ENCODE data around the gene STARD3NL.

The STARD3NL gene

DNA sequence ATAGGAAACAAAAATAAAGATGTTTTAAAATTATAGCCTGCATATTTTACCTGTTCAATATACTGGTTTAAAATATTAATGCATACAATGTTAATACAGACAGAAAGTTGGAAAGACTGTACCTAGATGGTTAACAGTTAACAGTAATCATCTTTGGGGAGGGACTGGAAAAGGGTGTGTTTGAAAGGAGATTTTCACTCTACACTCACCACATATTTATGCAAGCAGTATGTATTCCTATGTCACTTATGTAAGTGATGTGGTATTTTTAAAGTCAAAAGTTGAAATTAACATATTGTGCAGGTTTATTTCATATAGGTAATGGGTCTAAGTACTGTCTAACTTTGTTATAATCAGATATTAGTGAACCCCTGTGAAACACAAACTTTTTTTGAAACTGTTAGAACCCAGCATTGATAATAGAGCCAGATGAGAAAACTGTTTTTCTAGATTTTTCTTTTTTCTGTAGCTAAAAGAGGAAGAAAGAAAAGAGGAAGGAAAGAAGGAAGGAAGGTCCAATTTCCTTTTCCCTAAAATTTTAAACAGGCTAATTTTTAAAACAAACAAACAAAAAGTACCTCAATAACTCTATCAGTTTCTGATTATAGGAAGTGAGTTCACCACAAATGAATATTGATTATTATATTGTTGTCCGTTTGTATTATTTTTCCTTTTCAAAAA lies 9.0 kb upstream of the STARD3NL start:
- Histone ChIP-seq H3K4me3 (ENCODE audit: low read depth, low read length) (no peak overlapping the region), H3K27ac (ENCODE audit: extremely low read depth, low read depth, low read length) (no peak overlapping the region), H3K36me3 (ENCODE audit: control insufficient read depth in 2 of 2, insufficient read depth in 1 of 2, low read length in 2 of 2) (no peaks in the 10 kb centered on the region), H3K4me1 (ENCODE audit: control insufficient read depth, insufficient read depth, low read length) (no peaks in the 10 kb centered on the region), H3K9me3 (ENCODE audit: control insufficient read depth, insufficient read depth, low read depth, low read length) (no peaks in the 10 kb centered on the region)
- ChIA-PET POLR2A (interaction anchor here (1.8 kb wide), 1 partner anchor 9 kb away, joined by 4 read pairs; the partner anchor contains the start of gene STARD3NL), CTCF (interaction anchor here (0.6 to 2.3 kb wide), 2 partner anchors 30 to 47 kb away, joined by 3 to 9 read pairs; no protein-coding TSS in a partner anchor)
- no peak for TF ChIP-seq ZNF501 (tag by site-specific recombination; IDR thresholded peaks at IDR 0.05)
- no peak for TF ChIP-seq ZBTB26 (tag by site-specific recombination; optimal IDR thresholded peaks at IDR 0.05)
- no peak for TF ChIP-seq ZNF670 (tag by site-specific recombination; IDR thresholded peaks at IDR 0.05; ENCODE audit: low read depth)
- TF ChIP-seq ZSCAN30 (tag by site-specific recombination; IDR thresholded peaks at IDR 0.05), result no peak
- TF ChIP-seq ZNF488 (tag by site-specific recombination; IDR thresholded peaks at IDR 0.05), result no peak
- TF ChIP-seq, protein P1, sequence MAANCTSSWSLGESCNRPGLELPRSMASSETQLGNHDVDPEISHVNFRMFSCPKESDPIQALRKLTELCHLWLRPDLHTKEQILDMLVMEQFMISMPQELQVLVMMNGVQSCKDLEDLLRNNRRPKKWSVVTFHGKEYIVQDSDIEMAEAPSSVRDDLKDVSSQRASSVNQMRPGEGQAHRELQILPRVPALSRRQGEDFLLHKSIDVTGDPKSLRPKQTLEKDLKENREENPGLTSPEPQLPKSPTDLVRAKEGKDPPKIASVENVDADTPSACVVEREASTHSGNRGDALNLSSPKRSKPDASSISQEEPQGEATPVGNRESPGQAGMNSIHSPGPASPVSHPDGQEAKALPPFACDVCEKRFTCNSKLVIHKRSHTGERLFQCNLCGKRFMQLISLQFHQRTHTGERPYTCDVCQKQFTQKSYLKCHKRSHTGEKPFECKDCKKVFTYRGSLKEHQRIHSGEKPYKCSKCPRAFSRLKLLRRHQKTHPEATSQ (tag by site-specific recombination; IDR thresholded peaks at IDR 0.05), result no peak
- no peak for TF ChIP-seq ZNF707 (tag by site-specific recombination; IDR thresholded peaks at IDR 0.05)
- no peak for TF ChIP-seq ZNF830 (tag by site-specific recombination; IDR thresholded peaks at IDR 0.05; ENCODE audit: low read depth)
- no peak for TF ChIP-seq GLI4 (tag by site-specific recombination; IDR thresholded peaks at IDR 0.05)
- TF ChIP-seq ZNF768 (tag by site-specific recombination; IDR thresholded peaks at IDR 0.05), result no peak
- no peak for TF ChIP-seq ZNF530 (tag by site-specific recombination; IDR thresholded peaks at IDR 0.05; ENCODE audit: low read depth)
- TF ChIP-seq IKZF3 (tag by site-specific recombination; IDR thresholded peaks at IDR 0.05), result no peak
- no peak for TF ChIP-seq ZNF514 (tag by site-specific recombination; IDR thresholded peaks at IDR 0.05)
- no peak for TF ChIP-seq ZFP41 (tag by site-specific recombination; IDR thresholded peaks at IDR 0.05; ENCODE audit: borderline replicate concordance)
- TF ChIP-seq ZNF24 (tag by site-specific recombination; IDR thresholded peaks at IDR 0.05), result no peak
- TF ChIP-seq ZNF404 (tag by site-specific recombination; IDR thresholded peaks at IDR 0.05), result no peak
- no peak for TF ChIP-seq ZNF266 (tag by site-specific recombination; IDR thresholded peaks at IDR 0.05; ENCODE audit: low read depth)
- no peak for TF ChIP-seq SP7 (tag by site-specific recombination; IDR thresholded peaks at IDR 0.05)

DNA sequence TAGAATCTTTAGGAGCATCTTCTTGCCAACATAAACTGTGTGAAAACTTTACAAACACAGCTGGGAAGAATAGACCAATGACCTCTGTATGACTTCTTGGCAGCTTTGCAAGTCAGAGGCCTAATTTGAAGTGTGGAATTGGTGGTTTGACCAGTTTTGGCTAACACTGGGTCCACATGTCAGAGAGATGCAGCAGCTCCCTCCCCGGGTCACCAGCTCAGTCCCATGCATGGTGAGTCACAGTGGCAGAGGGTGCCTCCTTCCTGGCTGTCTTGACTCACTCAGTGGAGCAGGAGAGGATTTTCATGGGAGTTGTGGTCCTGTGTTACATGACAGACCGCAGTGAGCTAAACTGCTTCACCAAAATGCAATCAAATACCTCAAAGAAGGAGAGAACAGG lies 8.2 kb upstream of the STARD3NL start:
- POLR2A ChIA-PET, result interaction anchor here (1.8 kb wide), 1 partner anchor 8 kb away, joined by 4 read pairs; the partner anchor contains the start of gene STARD3NL
- no peak overlapping the region for H3K27ac ChIP-seq (ENCODE audit: extremely low read depth, low read depth, low read length)
- H3K4me1 ChIP-seq (ENCODE audit: control insufficient read depth, insufficient read depth, low read length), result no peaks in the 10 kb centered on the region
- H3K9me3 ChIP-seq (ENCODE audit: control insufficient read depth, insufficient read depth, low read depth, low read length), result no peaks in the 10 kb centered on the region
- no peak overlapping the region for H3K4me3 ChIP-seq (ENCODE audit: low read depth, low read length)
- H3K36me3 ChIP-seq (ENCODE audit: control insufficient read depth in 2 of 2, insufficient read depth in 1 of 2, low read length in 2 of 2), result no peaks in the 10 kb centered on the region
- CTCF ChIA-PET, result interaction anchor here (2.3 kb wide), 1 partner anchor 46 kb away, joined by 9 read pairs; no protein-coding TSS in a partner anchor
- TF ChIP-seq ZNF48 (tag by site-specific recombination; IDR thresholded peaks at IDR 0.05), result no peak
- TF ChIP-seq ZNF596 (tag by site-specific recombination; IDR thresholded peaks at IDR 0.05), result no peak
- TF ChIP-seq ZNF626 (tag by site-specific recombination; IDR thresholded peaks at IDR 0.05), result no peak
- no peak for TF ChIP-seq HIC1 (tag by site-specific recombination; IDR thresholded peaks at IDR 0.05)
- no peak for TF ChIP-seq ZNF660 (tag by site-specific recombination; IDR thresholded peaks at IDR 0.05)
- TF ChIP-seq, protein P2, sequence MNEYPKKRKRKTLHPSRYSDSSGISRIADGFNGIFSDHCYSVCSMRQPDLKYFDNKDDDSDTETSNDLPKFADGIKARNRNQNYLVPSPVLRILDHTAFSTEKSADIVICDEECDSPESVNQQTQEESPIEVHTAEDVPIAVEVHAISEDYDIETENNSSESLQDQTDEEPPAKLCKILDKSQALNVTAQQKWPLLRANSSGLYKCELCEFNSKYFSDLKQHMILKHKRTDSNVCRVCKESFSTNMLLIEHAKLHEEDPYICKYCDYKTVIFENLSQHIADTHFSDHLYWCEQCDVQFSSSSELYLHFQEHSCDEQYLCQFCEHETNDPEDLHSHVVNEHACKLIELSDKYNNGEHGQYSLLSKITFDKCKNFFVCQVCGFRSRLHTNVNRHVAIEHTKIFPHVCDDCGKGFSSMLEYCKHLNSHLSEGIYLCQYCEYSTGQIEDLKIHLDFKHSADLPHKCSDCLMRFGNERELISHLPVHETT (tag by site-specific recombination; IDR thresholded peaks at IDR 0.05), result no peak
- TF ChIP-seq ZEB2 (tag by site-specific recombination; IDR thresholded peaks at IDR 0.05), result no peak
- TF ChIP-seq, protein P3, sequence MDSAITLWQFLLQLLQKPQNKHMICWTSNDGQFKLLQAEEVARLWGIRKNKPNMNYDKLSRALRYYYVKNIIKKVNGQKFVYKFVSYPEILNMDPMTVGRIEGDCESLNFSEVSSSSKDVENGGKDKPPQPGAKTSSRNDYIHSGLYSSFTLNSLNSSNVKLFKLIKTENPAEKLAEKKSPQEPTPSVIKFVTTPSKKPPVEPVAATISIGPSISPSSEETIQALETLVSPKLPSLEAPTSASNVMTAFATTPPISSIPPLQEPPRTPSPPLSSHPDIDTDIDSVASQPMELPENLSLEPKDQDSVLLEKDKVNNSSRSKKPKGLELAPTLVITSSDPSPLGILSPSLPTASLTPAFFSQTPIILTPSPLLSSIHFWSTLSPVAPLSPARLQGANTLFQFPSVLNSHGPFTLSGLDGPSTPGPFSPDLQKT (IDR thresholded peaks at IDR 0.05; ENCODE audit: borderline replicate concordance, low read depth, low read length), result no peak
- TF ChIP-seq TCF7L2 (IDR thresholded peaks at IDR 0.05; ENCODE audit: borderline replicate concordance, low read depth, low read length), result no peak
- no peak for TF ChIP-seq ZNF514 (tag by site-specific recombination; IDR thresholded peaks at IDR 0.05)

All from HEK293 (cell line).